ENCODE data around the gene NCKAP5L. TPM values are rescaled to one million over a fixed set of nuclear protein-coding genes. Genes with fewer than 3 reads are reported as not detected.
"Not testable (repeated sequence)": the region's sequence is repeated elsewhere in the genome, so short reads cannot be mapped to it uniquely, and the experiment has no call there.

NCKAP5L gene
- total RNA-seq, 1 donor from 2014 or later = 5.5 TPM

DNA sequence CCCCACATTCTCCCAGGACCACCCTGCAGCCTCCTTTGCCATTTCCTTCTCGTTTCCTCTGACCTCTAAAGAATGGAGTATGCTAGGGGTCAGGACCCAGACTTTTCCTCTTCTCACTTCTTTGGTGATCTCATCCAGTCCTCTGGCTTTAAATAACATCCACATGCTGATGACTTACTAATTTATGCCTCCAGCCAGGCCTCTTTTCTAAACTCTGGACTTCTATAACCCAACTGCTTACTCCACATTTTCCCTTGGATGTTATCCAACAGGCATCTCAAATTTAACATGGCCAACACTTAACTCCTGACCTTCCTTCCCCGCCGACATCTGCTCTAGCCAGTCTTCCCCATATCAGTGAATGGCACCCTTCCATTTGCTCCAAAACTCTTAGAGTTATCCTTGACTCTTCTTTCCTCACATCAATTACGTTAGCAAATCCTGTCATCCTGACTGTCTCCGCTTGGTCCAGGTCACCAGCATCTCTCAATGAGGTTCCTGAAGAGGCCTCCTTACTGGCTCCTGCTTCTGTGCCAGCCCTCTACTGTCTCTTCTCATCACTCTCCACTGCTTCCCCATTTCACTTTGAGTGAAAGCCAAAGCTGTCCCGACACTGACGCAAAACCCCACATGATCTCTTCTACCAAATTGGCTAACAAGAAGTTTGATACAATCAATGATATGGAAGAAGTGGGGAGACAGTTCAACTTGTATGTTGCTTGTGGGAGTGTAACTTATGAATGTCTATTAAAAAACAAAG, 44.1 kb downstream of the NCKAP5L start:
- peak; percentile 27 to 93 for DNase-seq (ENCODE audit: low read depth in 2 of 2)

- not testable (repeated sequence) for DNase-seq (ENCODE audit: low read depth in 2 of 2)
Measured at GRCh38 chr12:49780914-49781313, 47.3 kb downstream of the NCKAP5L start.

DNA sequence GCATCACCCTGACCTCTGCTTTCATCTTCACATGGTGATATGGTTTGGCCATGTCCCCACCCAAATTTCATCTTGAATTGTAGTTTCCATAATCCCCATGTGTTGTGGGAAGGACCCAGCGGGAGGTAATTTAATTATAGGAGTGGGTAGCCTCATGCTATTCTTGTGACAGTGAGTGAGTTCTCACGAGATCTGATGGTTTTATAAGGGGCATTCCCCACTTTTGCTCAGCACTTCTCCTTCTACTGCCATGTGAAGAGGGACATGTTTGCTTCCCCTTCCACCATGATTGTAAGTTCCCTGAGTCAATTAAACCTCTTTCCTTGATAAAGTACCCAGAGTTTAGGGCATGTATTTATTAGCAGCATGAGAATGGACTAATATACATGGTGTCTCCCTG, 48.6 kb downstream of the NCKAP5L start:
- DNase-seq (ENCODE audit: low read depth in 2 of 2) = no peak

DNA sequence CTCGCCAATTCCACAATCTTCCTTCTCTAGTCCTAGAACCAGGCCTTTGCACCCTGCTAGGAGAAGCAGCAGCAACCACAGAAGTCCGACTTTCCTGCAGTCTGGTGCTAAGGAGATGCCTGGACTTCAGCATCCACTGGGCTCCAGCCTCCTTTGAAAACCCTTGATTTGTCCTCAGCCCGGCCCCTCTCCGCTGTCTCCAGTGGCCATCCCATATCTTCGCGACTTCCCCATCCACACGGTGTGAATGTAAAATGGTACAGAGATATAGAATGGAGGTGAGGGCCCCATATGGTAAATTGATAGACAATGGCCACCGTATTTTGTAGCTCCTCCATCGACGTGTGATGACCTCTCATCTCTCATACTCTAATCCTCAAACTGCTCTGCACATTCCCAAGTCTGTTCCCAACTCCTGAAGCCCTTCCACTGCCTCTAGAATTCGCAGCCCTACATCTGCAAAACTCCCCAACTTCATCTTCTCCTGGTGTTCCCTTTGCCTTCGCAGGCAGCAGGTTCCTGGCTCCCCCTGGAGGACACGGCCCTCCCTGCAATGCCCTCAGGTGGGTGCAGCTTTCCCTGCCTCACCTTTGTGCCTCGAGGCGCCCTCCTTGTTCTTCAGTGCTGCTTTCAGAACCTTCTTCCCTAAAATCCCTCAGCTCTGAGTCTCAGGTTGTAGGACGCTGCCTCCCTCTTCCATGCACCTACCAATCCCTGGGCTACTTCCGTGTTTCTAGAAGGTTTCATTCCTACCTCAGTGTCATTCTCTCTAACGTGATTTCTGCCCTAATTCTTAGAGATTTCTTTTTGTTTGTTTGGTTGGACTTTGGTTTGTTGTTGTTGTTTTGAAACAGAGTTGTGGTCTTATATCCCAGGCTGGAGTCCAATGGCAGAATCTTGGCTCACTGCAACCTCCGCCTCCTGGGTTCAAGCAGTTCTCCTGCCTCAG, 50.1 kb downstream of the NCKAP5L start:
- DNase-seq (ENCODE audit: low read depth in 2 of 2) = peak in 1 of 2 donors; percentile 42

DNA sequence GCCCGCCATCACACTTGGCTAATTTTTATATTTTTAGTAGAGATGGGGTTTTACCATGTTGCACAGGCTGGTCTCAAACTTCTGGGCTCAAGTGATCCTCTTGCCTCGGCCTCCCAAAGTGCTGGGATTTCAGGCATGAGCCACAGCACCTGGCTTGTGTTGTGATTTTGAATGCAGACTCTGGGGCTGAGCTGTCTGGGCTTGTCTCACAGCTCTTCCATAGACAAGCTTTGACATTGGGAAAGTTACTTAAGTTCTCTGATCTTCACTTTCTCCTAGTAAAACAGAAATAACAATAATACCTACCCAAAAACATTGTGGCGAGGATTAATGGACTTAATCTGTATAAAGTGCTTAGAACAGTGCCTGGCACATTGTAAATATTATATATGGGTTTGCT, 50.9 kb downstream of the NCKAP5L start:
- DNase-seq (ENCODE audit: low read depth in 2 of 2) = no peak

DNA sequence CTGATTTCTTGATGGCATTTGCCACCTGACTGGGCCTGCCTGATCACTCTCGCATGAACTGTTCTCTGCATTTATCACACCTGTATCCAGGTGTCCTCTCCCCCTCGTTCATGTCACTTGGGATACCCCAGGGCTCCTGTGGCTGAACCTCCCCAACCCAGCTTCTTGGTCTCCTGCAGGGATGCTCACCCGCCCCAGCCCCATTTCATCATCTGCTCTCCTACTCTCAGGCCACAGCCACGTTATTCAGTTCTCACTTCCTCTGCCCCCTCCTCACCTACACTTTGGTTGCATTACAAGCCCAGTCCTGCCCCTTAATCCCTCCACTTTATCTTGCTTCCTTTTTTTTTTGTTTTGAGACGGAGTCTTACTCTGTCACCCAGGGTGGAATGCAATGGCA, 51.4 kb downstream of the NCKAP5L start:
- no peak for DNase-seq (ENCODE audit: low read depth in 2 of 2)

- DNase-seq (ENCODE audit: low read depth in 2 of 2) = peak; percentile 46 to 79
Measured at GRCh38 chr12:49776413-49776812, 51.8 kb downstream of the NCKAP5L start.

DNA sequence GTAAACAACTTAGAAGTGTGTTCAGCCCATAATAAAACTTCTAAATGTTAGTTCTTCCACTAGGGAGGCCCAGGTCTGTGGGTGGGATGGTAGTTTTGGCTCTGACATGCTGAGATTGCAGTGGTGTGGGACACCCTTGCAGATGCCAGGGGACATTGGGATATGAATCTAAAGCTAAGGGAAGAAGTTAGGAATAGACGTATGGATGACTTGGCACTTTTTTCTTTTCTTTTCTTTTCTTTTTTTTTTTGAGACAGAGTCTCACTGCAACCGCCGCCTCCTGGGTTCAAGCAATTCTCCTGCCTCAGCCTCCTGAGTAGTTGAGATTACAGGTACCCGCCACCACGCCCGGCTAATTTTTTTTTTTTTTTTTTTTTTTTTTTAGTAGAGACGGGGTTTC, 55.1 kb downstream of the NCKAP5L start:
- DNase-seq (ENCODE audit: low read depth in 2 of 2) = not testable (repeated sequence)

DNA sequence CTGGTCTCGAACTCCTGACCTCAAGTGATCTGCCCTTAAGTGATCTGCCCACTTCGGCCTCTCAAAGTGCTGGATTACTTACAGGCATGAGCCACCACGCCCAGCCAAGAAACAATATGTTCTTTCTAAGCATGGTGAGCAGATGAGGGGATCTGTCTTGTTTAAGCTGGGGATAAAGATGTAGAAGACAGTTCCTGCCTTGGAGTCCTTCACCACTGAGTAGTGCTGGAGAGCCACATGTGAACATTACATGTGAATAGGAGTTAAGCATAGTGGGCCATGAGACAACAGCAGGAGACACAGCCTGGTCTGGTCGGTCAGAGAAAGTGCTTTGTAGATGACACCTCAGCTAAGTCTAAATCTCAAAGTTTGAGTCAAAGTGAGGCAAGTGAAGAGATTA, 60.9 kb downstream of the NCKAP5L start:
- no peak for DNase-seq (ENCODE audit: low read depth in 2 of 2)

DNA sequence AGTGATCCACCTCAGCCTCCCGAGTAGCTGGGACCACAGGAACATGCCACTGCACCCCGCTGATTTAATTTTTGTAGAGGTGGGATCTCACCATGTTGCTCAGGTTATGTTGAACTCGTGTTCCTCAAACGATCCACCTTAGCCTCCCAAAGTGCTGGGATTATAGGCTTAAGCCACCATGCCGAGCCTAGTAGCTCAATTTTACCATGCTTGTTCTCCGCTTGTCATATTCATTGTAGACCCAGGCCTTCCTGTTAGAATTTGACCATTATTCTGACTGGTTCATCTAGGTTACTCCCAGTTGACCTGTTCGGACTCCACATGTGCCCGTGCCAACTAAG, 62.1 kb downstream of the NCKAP5L start:
- no peak for DNase-seq (ENCODE audit: low read depth in 2 of 2)

GRCh38 chr12:49764126-49764525, 64.1 kb downstream of the NCKAP5L start:
- DNase-seq (ENCODE audit: low read depth in 2 of 2) = no peak

- DNase-seq (ENCODE audit: low read depth in 2 of 2) = peak; percentile 43 to 84
Measured at GRCh38 chr12:49763006-49763591, 65.1 kb downstream of the NCKAP5L start.

GRCh38 chr12:49762468-49762847, 65.8 kb downstream of the NCKAP5L start:
- no peak for DNase-seq (ENCODE audit: low read depth in 2 of 2)

GRCh38 chr12:49761677-49762467, 66.3 kb downstream of the NCKAP5L start:
- no peak for DNase-seq (ENCODE audit: low read depth in 2 of 2)

DNA sequence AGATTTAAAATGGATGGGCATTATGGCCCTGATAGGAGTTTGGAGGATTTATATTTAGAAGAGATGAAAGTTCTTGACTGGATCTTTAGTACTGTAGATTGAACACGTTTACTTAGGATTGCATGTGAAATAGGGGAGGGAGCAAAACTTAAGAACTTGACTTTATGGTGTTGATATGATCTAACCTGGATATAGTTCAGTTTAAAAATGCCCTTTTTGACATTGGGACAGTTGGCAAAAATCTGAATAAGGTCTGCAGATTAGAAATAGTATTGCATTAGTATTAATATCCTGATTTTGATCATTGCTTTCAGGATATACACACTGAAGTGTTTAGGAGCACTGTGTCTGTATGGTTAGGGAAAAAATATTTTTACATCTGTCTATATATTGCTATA, 77.2 kb downstream of the NCKAP5L start:
- no peak for DNase-seq (ENCODE audit: low read depth in 2 of 2)

- peak in 1 of 2 donors; percentile 41 for DNase-seq (ENCODE audit: low read depth in 2 of 2)
Measured at GRCh38 chr12:49750027-49750995, 77.9 kb downstream of the NCKAP5L start.

DNA sequence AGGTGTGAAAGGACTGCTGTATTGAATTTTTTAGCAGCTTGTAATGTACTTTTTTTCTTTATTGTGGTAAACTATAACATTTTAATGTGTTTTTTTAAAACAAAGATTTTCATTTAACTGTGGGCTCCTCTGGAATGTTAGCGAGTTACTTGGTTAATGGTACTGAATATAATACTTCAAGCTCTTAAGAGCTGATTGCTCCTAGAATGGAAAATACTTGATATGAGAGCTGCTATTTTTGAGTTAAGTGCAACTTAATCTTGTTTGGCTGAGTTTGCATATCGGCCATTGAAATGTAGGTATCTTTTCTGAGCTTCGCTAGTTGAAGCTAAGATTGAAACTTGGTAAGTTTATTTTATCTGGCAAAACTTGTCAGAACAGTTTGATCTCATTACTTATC, 79.4 kb downstream of the NCKAP5L start:
- DNase-seq (ENCODE audit: low read depth in 2 of 2) = no peak

- no peak for DNase-seq (ENCODE audit: low read depth in 2 of 2)
Measured at GRCh38 chr12:49748306-49748705, 79.9 kb downstream of the NCKAP5L start.

GRCh38 chr12:49744363-49744885, 83.8 kb downstream of the NCKAP5L start:
- DNase-seq (ENCODE audit: low read depth in 2 of 2) = no peak
